Dedifferentiated amniotic fluid mesenchymal stem cell (primary cell): ENCODE measurements around the gene S100A4.
A peak's percentile ranks its signal among the peaks of the same experiment; 100 is the strongest.

Experiments used
- DNase-seq: peaks from one replicate; pipeline ENCODE4 v3.0.0-alpha.2; 2016; ENCODE audit errors: extremely low spot score

Gene S100A4

DNA sequence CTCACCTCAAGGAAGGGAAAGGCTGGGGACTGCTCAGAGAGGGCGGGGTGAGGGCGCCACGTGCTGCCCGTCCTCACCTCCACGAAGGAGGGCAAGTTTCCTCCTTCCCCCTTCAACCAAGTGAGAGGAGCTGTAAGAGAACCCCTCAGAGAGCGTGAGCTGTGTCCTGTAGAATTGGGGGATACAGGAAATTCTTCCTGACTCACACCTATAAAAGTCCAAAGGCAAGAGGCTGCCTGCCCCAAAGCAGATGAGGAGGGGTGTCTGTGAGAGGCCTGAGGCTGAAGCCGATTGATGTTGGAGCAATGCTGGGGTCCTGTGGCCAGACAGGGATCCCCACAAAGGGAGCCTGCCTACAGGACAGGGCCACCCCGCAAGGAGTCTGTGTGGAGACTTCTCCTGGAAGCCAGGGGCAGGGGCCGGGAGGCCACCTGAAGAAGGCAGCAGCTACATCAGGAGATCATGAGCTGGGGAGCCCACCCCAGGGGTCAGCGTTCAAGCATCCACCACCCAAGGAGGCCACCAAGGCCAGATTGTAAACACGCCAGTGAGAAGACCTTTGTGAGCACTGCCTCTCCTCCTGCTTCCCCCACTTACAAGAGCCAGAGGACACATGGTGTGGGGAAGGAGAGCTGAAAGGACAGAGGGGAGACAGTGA is 37.6 kb downstream of the S100A4 start:
- no peak for DNase-seq

- peak; percentile 79 for DNase-seq
These were observed 38.7 kb downstream of the S100A4 start for GRCh38 chr1:153506831-153507413.

GRCh38 chr1:153506386-153506785 is 39.2 kb downstream of the S100A4 start:
- DNase-seq, result no peak

GRCh38 chr1:153505576-153505975 is 40.0 kb downstream of the S100A4 start:
- no peak for DNase-seq

GRCh38 chr1:153503766-153504165 is 41.8 kb downstream of the S100A4 start:
- no peak for DNase-seq

DNA sequence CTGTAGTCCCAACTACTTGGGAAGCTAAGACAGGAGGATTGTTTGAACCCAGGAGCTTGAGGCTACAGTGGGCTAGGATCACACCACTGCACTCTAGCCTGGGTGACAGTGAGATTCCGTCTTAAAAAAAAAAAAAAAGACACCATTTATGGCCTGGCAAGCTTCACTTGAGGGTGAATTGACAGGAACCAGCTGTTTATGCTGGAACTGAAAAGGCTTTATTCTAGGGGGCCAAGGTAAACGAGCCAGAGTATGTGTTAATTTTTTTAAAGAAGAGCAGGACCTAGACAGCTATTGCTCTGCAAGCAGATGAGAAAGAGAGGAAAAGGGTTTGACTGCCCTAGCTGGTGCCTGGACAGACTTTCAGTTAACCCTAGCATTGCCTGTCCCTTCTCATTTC is 46.9 kb downstream of the S100A4 start:
- DNase-seq, result no peak

DNA sequence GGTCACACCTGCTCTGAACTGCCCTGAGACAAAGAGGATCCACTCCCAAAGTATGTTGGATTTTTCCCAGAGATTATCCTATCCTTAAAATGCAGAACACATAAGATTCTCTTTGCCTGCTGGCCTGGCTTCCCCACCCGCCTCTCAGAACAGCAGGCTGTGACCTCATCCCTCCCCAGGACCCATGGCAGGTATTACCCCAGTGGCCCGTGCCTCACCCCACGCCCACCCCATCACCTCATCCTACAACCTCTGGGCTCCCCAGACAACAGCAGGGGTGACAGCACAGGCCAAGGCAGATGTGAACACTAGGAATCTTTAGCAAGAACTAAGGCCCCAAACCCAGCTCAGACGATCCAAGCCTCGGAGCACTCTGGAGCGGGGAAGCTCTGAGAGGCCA is 50.1 kb downstream of the S100A4 start:
- DNase-seq, result no peak

DNA sequence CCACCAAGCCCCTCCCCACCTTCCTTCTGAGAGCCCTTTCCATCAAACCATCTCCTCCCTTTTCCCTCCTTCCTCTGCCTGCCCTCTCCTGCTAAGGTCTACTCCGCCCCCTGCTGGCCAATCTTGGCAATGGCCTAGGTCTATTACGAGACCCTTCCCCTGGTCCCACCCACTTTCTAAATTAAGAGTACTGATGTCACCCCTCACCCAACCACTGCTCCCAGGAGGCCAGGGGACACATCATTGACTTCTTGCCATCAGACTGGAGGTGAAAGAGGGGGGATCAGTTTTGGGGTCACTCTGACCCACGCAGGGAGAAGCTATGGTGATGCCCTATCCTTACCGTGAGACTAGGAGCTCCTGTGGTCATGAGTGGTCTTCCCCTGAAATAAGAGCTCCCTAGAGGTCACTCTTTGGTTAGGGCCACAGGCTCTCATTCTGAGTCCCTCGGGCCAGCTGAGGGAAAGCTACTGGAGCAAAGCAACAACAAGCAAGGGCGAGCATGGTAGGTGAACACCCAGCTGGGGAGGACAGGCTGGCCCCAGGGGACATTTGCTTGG is 50.5 kb downstream of the S100A4 start:
- DNase-seq, result peak; percentile 64
